GM12874 (cell line): ENCODE measurements around the gene COL4A2.

Source experiments
- TF ChIP-seq, protein P1 (sequence below): IDR thresholded peaks from 2 replicates; pipeline ENCODE4 v1.5.1; 2011; ENCODE audit warnings: low read depth, mild to moderate bottlenecking, control low read depth, low read length, moderate library complexity; ENCODE audit not compliant: insufficient read depth

The COL4A2 gene

DNA sequence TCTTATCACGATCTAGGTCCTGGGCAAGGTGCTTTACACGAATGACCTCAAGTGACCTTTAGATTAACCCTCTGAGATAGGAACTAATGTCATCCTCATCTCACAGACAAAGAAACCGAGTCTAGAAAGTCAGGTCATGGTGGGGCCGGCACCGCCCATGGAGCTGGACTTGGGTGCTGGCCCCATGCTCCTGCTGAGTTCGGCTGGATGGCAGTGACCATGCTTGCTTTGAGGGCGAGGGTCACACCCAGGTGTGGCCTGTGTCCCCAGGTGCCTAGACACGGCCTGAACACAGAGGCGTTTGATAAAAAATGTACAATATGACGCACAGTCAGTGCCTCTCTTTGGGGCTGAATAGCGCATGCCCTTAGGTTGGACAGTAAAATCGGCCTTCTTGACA is 26.8 kb downstream of the COL4A2 start:
- TF ChIP-seq, protein P1, sequence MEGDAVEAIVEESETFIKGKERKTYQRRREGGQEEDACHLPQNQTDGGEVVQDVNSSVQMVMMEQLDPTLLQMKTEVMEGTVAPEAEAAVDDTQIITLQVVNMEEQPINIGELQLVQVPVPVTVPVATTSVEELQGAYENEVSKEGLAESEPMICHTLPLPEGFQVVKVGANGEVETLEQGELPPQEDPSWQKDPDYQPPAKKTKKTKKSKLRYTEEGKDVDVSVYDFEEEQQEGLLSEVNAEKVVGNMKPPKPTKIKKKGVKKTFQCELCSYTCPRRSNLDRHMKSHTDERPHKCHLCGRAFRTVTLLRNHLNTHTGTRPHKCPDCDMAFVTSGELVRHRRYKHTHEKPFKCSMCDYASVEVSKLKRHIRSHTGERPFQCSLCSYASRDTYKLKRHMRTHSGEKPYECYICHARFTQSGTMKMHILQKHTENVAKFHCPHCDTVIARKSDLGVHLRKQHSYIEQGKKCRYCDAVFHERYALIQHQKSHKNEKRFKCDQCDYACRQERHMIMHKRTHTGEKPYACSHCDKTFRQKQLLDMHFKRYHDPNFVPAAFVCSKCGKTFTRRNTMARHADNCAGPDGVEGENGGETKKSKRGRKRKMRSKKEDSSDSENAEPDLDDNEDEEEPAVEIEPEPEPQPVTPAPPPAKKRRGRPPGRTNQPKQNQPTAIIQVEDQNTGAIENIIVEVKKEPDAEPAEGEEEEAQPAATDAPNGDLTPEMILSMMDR, result no peak

DNA sequence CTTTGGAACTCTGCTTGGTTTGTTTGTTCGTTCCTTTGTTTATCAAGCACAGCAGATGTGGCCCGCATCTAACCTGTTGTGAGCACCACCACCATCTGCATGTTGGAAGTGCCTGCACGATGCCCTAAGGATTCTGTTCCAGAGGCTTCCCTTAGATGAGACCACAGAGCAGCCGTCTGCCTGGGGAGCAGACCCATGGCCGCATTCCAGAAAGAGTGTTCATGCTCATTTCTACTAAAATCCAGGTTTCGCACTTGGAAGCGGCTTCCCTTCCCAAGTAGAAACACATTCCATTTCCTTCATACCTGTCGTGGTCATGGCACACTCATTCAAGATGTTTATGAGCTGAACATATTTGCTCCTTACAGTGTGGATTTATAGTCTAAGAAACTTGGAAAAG is 27.2 kb downstream of the COL4A2 start:
- TF ChIP-seq, protein P1, result no peak

DNA sequence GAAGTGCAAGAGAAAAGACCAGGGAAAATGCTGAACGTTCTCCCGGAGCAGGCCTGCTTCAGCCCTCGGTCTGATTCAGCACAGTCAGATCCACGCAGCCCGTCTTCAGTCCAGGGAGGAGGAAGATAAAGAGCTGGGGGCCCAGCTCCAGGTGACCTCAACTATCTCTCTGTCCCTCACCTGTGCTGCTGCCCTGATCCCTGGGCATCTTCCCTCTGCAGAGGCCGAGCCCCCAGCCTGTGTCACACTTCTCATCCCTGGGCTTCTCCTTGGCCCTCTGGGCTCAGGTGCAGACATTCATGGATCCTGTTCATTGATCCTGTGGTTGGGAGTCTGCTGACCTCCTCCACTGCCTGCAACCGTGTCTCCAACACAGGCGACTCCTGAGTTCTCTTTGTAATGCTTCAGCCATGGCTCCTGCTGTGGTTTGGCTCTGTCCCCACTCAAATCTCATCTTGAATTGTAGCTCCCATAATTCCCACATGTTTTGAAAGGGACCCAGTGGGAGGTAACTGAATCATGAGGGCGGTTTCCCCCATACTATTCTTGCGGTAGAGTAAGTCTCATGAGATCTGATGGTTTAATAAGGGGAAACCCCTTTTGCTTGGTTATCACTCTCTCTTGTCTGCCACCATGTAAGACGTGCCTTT is 27.9 kb downstream of the COL4A2 start:
- TF ChIP-seq, protein P1, result no peak

DNA sequence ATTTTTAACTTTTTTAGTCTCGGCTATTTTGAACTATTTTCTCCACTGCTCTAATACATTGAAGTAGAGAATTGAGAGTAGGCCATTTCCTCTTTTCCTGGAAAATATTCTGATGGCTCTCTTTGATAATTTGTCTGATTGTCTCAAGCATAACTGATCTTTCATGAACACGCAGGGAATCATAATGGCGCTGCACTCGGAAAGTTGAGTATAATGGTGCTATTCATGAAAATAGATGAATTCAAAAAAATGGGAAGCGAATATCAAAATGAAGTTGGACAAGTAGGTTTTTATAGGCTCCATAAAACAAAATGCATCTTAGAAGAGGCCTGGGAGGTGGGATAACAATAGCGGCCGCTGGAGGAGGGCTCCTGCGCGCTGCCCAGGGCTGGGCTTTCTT is 29.0 kb downstream of the COL4A2 start:
- TF ChIP-seq, protein P1, result no peak

DNA sequence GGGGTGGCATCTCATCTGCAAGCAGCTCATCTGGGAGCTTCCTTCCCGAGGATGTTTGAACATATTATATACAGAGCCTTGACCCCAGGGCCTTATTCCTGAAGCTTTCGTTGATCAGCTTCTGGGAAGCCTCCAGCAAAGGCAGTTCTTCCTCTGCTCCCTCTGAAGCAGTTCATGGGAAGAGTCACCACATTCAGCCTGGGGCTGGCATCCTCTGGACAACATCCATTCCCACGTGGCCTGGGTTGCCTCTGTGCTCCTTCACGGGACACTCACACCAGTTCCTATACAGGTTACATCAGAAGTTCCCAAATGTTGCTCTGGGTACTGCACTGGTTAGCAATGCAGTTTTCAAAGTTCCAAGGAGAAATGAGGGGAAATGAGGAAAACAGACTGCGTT is 29.6 kb downstream of the COL4A2 start:
- TF ChIP-seq, protein P1, result no peak

DNA sequence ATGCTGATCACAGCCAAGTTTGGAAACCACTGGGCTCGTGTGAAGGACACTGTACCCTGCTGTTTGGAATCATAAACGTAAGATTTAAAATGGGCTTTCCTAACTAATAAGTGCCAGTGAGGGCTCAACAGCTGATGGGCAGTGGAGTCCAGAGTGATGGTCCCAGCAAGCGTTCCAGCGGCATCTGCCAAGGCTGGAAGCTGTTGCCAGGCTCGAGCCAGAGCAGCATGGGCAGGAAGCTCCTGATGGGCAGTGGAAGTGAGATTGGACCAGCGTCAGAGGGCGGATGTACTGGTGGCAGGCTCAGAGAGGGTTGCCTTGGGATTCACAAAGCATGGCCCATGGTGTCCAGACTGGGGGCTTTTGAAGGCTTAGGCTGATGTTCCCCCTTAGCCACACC is 30.2 kb downstream of the COL4A2 start:
- TF ChIP-seq, protein P1, result no peak

DNA sequence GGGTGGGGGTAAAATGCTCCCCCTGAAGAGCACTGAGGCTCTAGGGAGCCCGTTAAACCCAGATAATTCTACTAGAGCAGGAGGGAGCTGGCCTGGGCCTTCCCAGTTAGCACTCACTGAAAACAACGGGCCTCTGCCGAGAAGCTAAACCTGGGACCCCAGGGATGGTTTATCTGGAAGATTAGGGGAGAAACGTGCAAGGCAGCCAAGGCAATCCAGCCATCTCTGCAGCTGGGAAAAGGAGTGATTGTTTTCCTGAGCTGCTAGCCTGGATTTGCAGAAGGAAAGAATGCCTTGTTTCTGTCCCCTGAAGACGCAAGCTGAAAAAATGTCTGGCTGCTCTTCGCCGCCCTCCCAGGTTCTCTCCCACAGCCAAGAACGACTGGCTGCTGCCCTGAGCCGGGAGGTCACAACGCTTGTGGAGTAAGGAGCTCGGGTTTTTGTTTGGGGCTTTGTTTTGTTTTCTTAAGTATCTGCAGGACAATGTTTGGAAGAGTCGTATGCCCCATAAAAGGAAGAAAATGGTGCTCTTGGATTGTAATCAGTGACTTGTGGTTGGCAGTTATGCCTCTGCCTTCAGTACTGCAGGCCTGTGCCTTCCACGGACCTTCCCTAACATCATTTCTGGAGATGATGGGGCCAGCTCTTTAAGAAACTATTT is 31.5 kb downstream of the COL4A2 start:
- TF ChIP-seq, protein P1, result no peak
